ENCODE results near the gene SNAPC1. TPM values are rescaled to one million over a fixed set of nuclear protein-coding genes. Genes with fewer than 3 reads are reported as not detected.

SNAPC1 gene
- polyA plus RNA-seq (2012; ENCODE audit: insufficient read depth, insufficient read length, low read depth): 13.5 TPM

- no peaks in the 10 kb centered on the region for H3K9me3 ChIP-seq
- peak; percentile 99 for DNase-seq
- no peak for TF ChIP-seq CTCF (IDR thresholded peaks at IDR 0.05; ENCODE audit: low read depth, low read length)
- H3K4me1 ChIP-seq: peaks cover 17% of the 10 kb centered on the region
- peak within 1 kb of the TSS; percentile 89 for H3K4me3 ChIP-seq (ENCODE audit: low read depth, low read length)
- no peaks in the 10 kb centered on the region for H3K27me3 ChIP-seq
- no peaks in the 10 kb centered on the region; the same call in 1 of the 2 replicates for H3K36me3 ChIP-seq
Observed at GRCh38 chr14:61761959-61762786, at the start of gene SNAPC1. Gene SNAPC1 (plus strand): TSS chr14:61762420. CDS start chr14:61762461, 41 bp downstream.

GRCh38 chr14:61713724-61714437 lies 48.3 kb upstream of the SNAPC1 start:
- Histone ChIP-seq H3K9me3 (no peaks in the 10 kb centered on the region), H3K36me3 (no peaks in the 10 kb centered on the region; the same call in 1 of the 2 replicates), H3K4me1 (peaks cover 23% of the 10 kb centered on the region), H3K27me3 (no peaks in the 10 kb centered on the region), H3K4me3 (ENCODE audit: low read depth, low read length) (no peak overlapping the region)
- DNase-seq: no peak
- TF ChIP-seq CTCF (IDR thresholded peaks at IDR 0.05; ENCODE audit: low read depth, low read length): no peak

- peaks cover 28% of the 10 kb centered on the region for H3K4me1 ChIP-seq
- peaks cover 21% of the 10 kb centered on the region for H3K36me3 ChIP-seq
- no peak for TF ChIP-seq CTCF (IDR thresholded peaks at IDR 0.05; ENCODE audit: low read depth, low read length)
Observed at GRCh38 chr14:61716956-61717355, 45.3 kb upstream of the SNAPC1 start.

GRCh38 chr14:61718039-61718438 lies 44.2 kb upstream of the SNAPC1 start:
- H3K4me1 ChIP-seq: peaks cover 26% of the 10 kb centered on the region
- H3K9me3 ChIP-seq: no peaks in the 10 kb centered on the region
- peaks cover 32% of the 10 kb centered on the region for H3K36me3 ChIP-seq
- H3K4me3 ChIP-seq (ENCODE audit: low read depth, low read length): no peak overlapping the region
- DNase-seq: no peak
- no peak for TF ChIP-seq CTCF (IDR thresholded peaks at IDR 0.05; ENCODE audit: low read depth, low read length)
- no peaks in the 10 kb centered on the region for H3K27me3 ChIP-seq

More at GRCh38 chr14:61716956-61717355, 45.3 kb upstream of the SNAPC1 start:
- DNase-seq: no peak
- Histone ChIP-seq H3K4me3 (ENCODE audit: low read depth, low read length) (no peak overlapping the region), H3K9me3 (no peaks in the 10 kb centered on the region), H3K27me3 (no peaks in the 10 kb centered on the region)

GRCh38 chr14:61719344-61720293 lies 42.6 kb upstream of the SNAPC1 start:
- DNase-seq: no peak
- Histone ChIP-seq H3K9me3 (no peaks in the 10 kb centered on the region), H3K27me3 (no peaks in the 10 kb centered on the region), H3K4me3 (ENCODE audit: low read depth, low read length) (no peak overlapping the region), H3K4me1 (peaks cover 26% of the 10 kb centered on the region), H3K36me3 (peaks cover 43% of the 10 kb centered on the region)
- TF ChIP-seq CTCF (IDR thresholded peaks at IDR 0.05; ENCODE audit: low read depth, low read length): no peak

All from BE2C (cell line).